SK-N-SH (cell line): ENCODE results near the gene DUS3L. TPM values are rescaled to one million over a fixed set of nuclear protein-coding genes. Genes with fewer than 3 reads are reported as not detected.

ENCODE experiments used
- CTCF ChIA-PET: fragments of 300-600, 350-600 bp; formaldehyde crosslinking; extraction: SDS; loops from one replicate; lab custom pipeline; 2021; lab: Yijun Ruan, JAX
- POLR2A ChIA-PET: fragments of 350-600 bp; sonication (Branson Sonifier 250); formaldehyde crosslinking; extraction: SDS; loops from one replicate; lab custom pipeline; 2020; ENCODE audit warnings: antibody characterized with exemption, inconsistent platforms; lab: Yijun Ruan, JAX
- DNase-seq: peaks from one replicate; pipeline ENCODE4 v3.0.0; 2012
- H2AFZ ChIP-seq: fragments of 200-600 bp; sonication (generic); 2 replicates; pipeline ENCODE4 v1.8.1; 2016; ENCODE audit warnings: antibody characterized with exemption, mild to moderate bottlenecking, low read depth
- H3F3A ChIP-seq: fragments of 200-600 bp; sonication (generic); replicated peaks from 2 replicates; pipeline ENCODE3; 2016; ENCODE audit warnings: antibody characterized with exemption, mild to moderate bottlenecking; ENCODE audit not compliant: insufficient read depth
- H3K27ac ChIP-seq, 2 experiments: fragments of 200-500 bp in 1 of 2; fragments of 200-600 bp in 1 of 2; sonication (Bioruptor generic) in 1 of 2; sonication (generic), shearing (Covaris generic) in 1 of 2; 2 replicates each; pipeline versions ENCODE4 v1.5.1 to v1.6.1; 2014 to 2016; ENCODE audit warnings: low read depth in 2 of 2, inconsistent platforms in 1 of 2, low read length in 1 of 2, mild to moderate bottlenecking in 1 of 2, mixed read lengths in 1 of 2
- H3K27me3 ChIP-seq: fragments of 200-600 bp; sonication (generic), shearing (Covaris generic); 2 replicates; pipeline ENCODE4 v1.6.1; 2016; ENCODE audit warnings: mixed run types; ENCODE audit not compliant: insufficient read depth
- H3K36me3 ChIP-seq, 2 experiments: fragments of 200-500 bp in 1 of 2; fragments of 200-600 bp in 1 of 2; sonication (Bioruptor generic) in 1 of 2; sonication (generic) in 1 of 2; replicated peaks in 1 of 2; 2 replicates each; pipeline versions ENCODE3 to v1.5.1; 2014 to 2016; ENCODE audit warnings: low read length in 1 of 2, mild to moderate bottlenecking in 1 of 2; ENCODE audit not compliant: insufficient read depth in 2 of 2, control insufficient read depth in 1 of 2
- H3K4me1 ChIP-seq, 2 experiments: fragments of 200-500 bp in 1 of 2; fragments of 200-600 bp in 1 of 2; sonication (Bioruptor generic) in 1 of 2; sonication (generic), shearing (Covaris generic) in 1 of 2; 2 replicates each; pipeline versions ENCODE4 v1.5.1 to v1.6.1; 2014 to 2016; ENCODE audit warnings: low read depth in 1 of 2, low read length in 1 of 2, mixed run types in 1 of 2; ENCODE audit not compliant: insufficient read depth in 2 of 2, control insufficient read depth in 1 of 2
- H3K4me2 ChIP-seq: fragments of 200-600 bp; sonication (generic), shearing (Covaris generic); 2 replicates; pipeline ENCODE4 v1.6.1; 2017; ENCODE audit warnings: mixed run types
- H3K4me3 ChIP-seq, 2 experiments: fragments of 200-500 bp in 1 of 2; fragments of 200-600 bp in 1 of 2; sonication (Bioruptor generic) in 1 of 2; sonication (generic), shearing (Covaris generic) in 1 of 2; 2 replicates each; pipeline versions ENCODE4 v1.5.1 to v1.8.1; 2014 to 2016; ENCODE audit warnings: low read depth in 2 of 2, inconsistent platforms in 1 of 2, low read length in 1 of 2, mild to moderate bottlenecking in 1 of 2, mixed read lengths in 1 of 2, moderate library complexity in 1 of 2
- H3K79me2 ChIP-seq: fragments of 200-600 bp; sonication (generic); 2 replicates; pipeline ENCODE4 v1.8.1; 2017; ENCODE audit warnings: mild to moderate bottlenecking; ENCODE audit not compliant: insufficient read depth
- H3K9ac ChIP-seq: fragments of 200-600 bp; sonication (generic); 2 replicates; pipeline ENCODE4 v1.6.1; 2017; ENCODE audit warnings: mixed run types
- H3K9me2 ChIP-seq: fragments of 200-600 bp; sonication (generic); 2 replicates; pipeline ENCODE4 v1.6.1; 2017; ENCODE audit warnings: mixed run types
- H3K9me3 ChIP-seq: fragments of 200-600 bp; sonication (generic); 2 replicates; pipeline ENCODE4 v1.6.1; 2017; ENCODE audit warnings: mixed run types, mild to moderate bottlenecking, moderate library complexity
- H4K20me1 ChIP-seq: fragments of 200-600 bp; sonication (generic); 2 replicates; pipeline ENCODE4 v1.6.1; 2017; ENCODE audit warnings: mild to moderate bottlenecking, mixed run types; ENCODE audit not compliant: insufficient read depth
- FOSL2 ChIP-seq: IDR thresholded peaks from 2 replicates; pipeline ENCODE4 v1.4.0; 2012; ENCODE audit warnings: low read depth, mild to moderate bottlenecking, moderate library complexity, borderline replicate concordance
- FOXM1 ChIP-seq: IDR thresholded peaks from 2 replicates; pipeline ENCODE4 v1.4.0; 2012; ENCODE audit warnings: low read depth, mild to moderate bottlenecking
- GATA2 ChIP-seq: sonication (generic); formaldehyde crosslinking; IDR thresholded peaks from 2 replicates; pipeline ENCODE4 v1.5.0; 2020; ENCODE audit warnings: mild to moderate bottlenecking, missing genetic modification reagents
- IRF3 ChIP-seq: fragments of 150-350 bp; IDR thresholded peaks from 2 replicates; pipeline ENCODE4 v1.6.1; 2016; ENCODE audit warnings: mild to moderate bottlenecking, low read depth, low read length
- JUND ChIP-seq: IDR thresholded peaks from 2 replicates; pipeline ENCODE4 v1.4.0; 2012
- MAX ChIP-seq: IDR thresholded peaks from 2 replicates; pipeline ENCODE4 v1.4.0; 2012; ENCODE audit warnings: low read depth
- NFIC ChIP-seq: IDR thresholded peaks from 2 replicates; pipeline ENCODE4 v1.4.0; 2012; ENCODE audit warnings: borderline replicate concordance
- NRF1 ChIP-seq: IDR thresholded peaks from 2 replicates; pipeline ENCODE4 v1.6.1; 2012; ENCODE audit warnings: low read depth, mild to moderate bottlenecking, low read length
- YY1 ChIP-seq: IDR thresholded peaks from 2 replicates; pipeline ENCODE4 v1.4.0; 2012; ENCODE audit warnings: low read depth, mild to moderate bottlenecking
- ZBTB33 ChIP-seq: IDR thresholded peaks from 2 replicates; pipeline ENCODE4 v1.4.0; 2012; ENCODE audit warnings: low read depth, borderline replicate concordance
- WGBS: methylation state at CpG from one replicate; pipeline ENCODE4 v1.1.6; 2017; ENCODE audit warnings: low lambda C conversion rate; 5-methylcytosine and 5-hydroxymethylcytosine counted together
- polyA plus RNA-seq, 3 experiments: library from polyadenylated mRNA; depleted of rRNA; stranded (reverse); fragments of >200 nt; gene quantifications; 2 replicates each; pipeline ENCODE4 v1.2.3, GENCODE V29; 2012

DUS3L gene
- polyA plus RNA-seq, 1 of the 3 experiments (the other 2 are of a cell fraction): 44.0 TPM

DNA sequence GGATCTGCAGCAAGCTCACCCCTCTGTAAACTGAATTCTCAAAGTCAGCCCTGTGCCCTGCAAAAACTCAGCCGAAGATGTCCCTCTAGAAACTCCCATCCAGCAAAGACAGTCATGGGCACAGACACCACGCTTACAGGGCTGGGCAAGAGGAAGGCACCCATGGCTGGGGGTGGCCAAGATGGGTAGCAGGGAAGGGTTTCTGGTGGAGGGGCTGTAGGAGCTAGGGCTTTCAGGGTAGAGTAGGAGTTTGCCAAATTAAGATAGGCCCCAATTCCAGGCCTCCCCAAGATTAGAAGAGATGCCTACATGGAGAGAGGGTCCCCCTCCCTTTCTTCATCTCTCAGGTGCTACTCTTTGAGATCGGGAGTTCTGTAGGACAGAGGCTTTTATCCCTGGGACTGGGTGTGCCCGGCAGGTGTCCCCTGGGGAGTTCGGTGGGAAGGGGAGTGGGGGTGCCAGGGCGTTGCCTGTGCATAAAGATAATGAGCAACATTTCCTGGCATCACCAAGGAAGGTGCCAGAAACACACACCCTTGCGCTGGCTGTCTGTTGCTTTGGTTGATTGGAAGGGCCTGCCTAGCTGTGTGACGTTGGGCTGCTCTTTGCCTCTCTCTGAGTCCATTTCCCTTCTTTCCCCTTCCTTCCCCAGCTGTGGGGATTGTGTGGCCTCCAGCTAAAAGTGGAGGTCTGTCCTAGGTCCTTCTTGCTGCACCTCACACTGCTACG lies 23.3 kb upstream of the DUS3L start:
- POLR2A ChIA-PET: interaction anchor here (1.5 kb wide), 1 partner anchor 14 kb away, joined by 5 read pairs; no protein-coding TSS in a partner anchor
- Histone ChIP-seq H3K27ac (no peak overlapping the region), H3K4me2 (no peak overlapping the region), H3K9me3 (no peaks in the 10 kb centered on the region), H3K79me2 (no peaks in the 10 kb centered on the region), H3K27me3 (peaks cover 23% of the 10 kb centered on the region; the same call in 1 of the 2 replicates), H3K36me3 (no peaks in the 10 kb centered on the region), H2AFZ (no peak overlapping the region), H4K20me1 (no peaks in the 10 kb centered on the region), H3K4me3 (no peak overlapping the region), H3K4me1 (no peaks in the 10 kb centered on the region), H3K9me2 (no peaks in the 10 kb centered on the region), H3F3A (no peaks in the 10 kb centered on the region), H3K9ac (no peak overlapping the region)
- CTCF ChIA-PET: interaction anchor here (1.4 to 4.3 kb wide), 4 partner anchors 10 to 208 kb away, joined by 3 to 38 read pairs (median 6); partner anchors contain the start of gene NRTN
- 51% methylated on average over 5 of the region's 9 CpGs for WGBS
- no peak for DNase-seq
- TF ChIP-seq YY1 (no peak), NRF1 (no peak), MAX (no peak), GATA2 (CRISPR knock-in tag) (no peak)
- TF ChIP-seq, all 33 proteins: peak for 0

GRCh38 chr19:5811117-5811516 lies 20.2 kb upstream of the DUS3L start:
- no peak overlapping the region for H3K4me2 ChIP-seq
- H3K9me2 ChIP-seq: no peaks in the 10 kb centered on the region
- no peaks in the 10 kb centered on the region for H4K20me1 ChIP-seq
- WGBS: 88% methylated on average over 4 of the region's 4 CpGs
- no peak overlapping the region for H3K27ac ChIP-seq
- no peak for DNase-seq
- no peak overlapping the region for H3K4me3 ChIP-seq
- no peak for TF ChIP-seq NRF1
- TF ChIP-seq ZBTB33: no peak
- no peak for TF ChIP-seq FOSL2
- no peak for TF ChIP-seq NFIC
- no peak for TF ChIP-seq JUND
- TF ChIP-seq IRF3: no peak
- no peak for TF ChIP-seq FOXM1
- POLR2A ChIA-PET: interaction anchor here (2.5 kb wide), 1 partner anchor 17 kb away, joined by 7 read pairs; no protein-coding TSS in a partner anchor
- CTCF ChIA-PET: interaction anchor here (1.0 to 1.7 kb wide), 3 partner anchors 10 to 82 kb away, joined by 3 to 6 read pairs (median 5); no protein-coding TSS in a partner anchor
- peaks cover 0 to 4% of the 10 kb centered on the region in 2 experiments; a peak in 1 of 4 replicates for H3K4me1 ChIP-seq
- no peaks in the 10 kb centered on the region for H3K79me2 ChIP-seq
- H2AFZ ChIP-seq: no peak overlapping the region
- H3K36me3 ChIP-seq: no peaks in the 10 kb centered on the region
- no peak overlapping the region for H3K9ac ChIP-seq
- no peaks in the 10 kb centered on the region for H3K9me3 ChIP-seq
- no peaks in the 10 kb centered on the region for H3F3A ChIP-seq
- H3K27me3 ChIP-seq: peaks cover 12% of the 10 kb centered on the region; the same call in 1 of the 2 replicates
